GM18511 (cell line): ENCODE measurements around the gene ACBD3.

Experiments used
- ATAC-seq: cut with Tn5 transposase; IDR thresholded peaks from one replicate; pipeline ENCODE4 v1.9.1; 2021; ENCODE audit warnings: mild to moderate bottlenecking, moderate library complexity; ENCODE audit not compliant: unreplicated experiment

The ACBD3 gene

GRCh38 chr1:226135059-226135651 is 51.4 kb downstream of the ACBD3 start:
- ATAC-seq = no peak

- no peak for ATAC-seq
Measured at GRCh38 chr1:226134170-226135058, 52.1 kb downstream of the ACBD3 start.

- no peak for ATAC-seq
Measured at GRCh38 chr1:226133504-226134123, 52.9 kb downstream of the ACBD3 start.

GRCh38 chr1:226132728-226133503 is 53.6 kb downstream of the ACBD3 start:
- peak; percentile 59 for ATAC-seq

- ATAC-seq = no peak
Measured at GRCh38 chr1:226131639-226132038, 54.9 kb downstream of the ACBD3 start.

GRCh38 chr1:226129230-226129629 is 57.3 kb downstream of the ACBD3 start:
- no peak for ATAC-seq

GRCh38 chr1:226128487-226129075 is 58.0 kb downstream of the ACBD3 start:
- no peak for ATAC-seq

GRCh38 chr1:226126824-226127569 is 59.5 kb downstream of the ACBD3 start:
- ATAC-seq = peak; percentile 0

- ATAC-seq = no peak
Measured at GRCh38 chr1:226125831-226126230, 60.7 kb downstream of the ACBD3 start.

GRCh38 chr1:226125097-226125630 is 61.4 kb downstream of the ACBD3 start:
- peak; percentile 25 for ATAC-seq

GRCh38 chr1:226123591-226124471 is 62.7 kb downstream of the ACBD3 start:
- no peak for ATAC-seq

GRCh38 chr1:226123212-226123560 is 63.4 kb downstream of the ACBD3 start:
- ATAC-seq = no peak

- peak; percentile 65 for ATAC-seq
Measured at GRCh38 chr1:226121587-226122400, 64.7 kb downstream of the ACBD3 start.

GRCh38 chr1:226121049-226121586 is 65.4 kb downstream of the ACBD3 start:
- no peak for ATAC-seq

GRCh38 chr1:226120398-226120797 is 66.1 kb downstream of the ACBD3 start:
- no peak for ATAC-seq

- no peak for ATAC-seq
Measured at GRCh38 chr1:226119169-226119568, 67.4 kb downstream of the ACBD3 start.

GRCh38 chr1:226118357-226118756 is 68.2 kb downstream of the ACBD3 start:
- no peak for ATAC-seq

- ATAC-seq = no peak
Measured at GRCh38 chr1:226117330-226117729, 69.2 kb downstream of the ACBD3 start.
